ENCODE results near the gene NINJ1. TPM values are rescaled to one million over a fixed set of nuclear protein-coding genes. Genes with fewer than 3 reads are reported as not detected.
A peak's percentile ranks its signal among the peaks of the same experiment; 100 is the strongest.

The NINJ1 gene
- total RNA-seq, 1 experiment from 2014 or later = 26.7 TPM

GRCh38 chr9:93119953-93120845 lies 13.9 kb downstream of the NINJ1 start:
- no TSS peak for BruUV-seq (replicated peaks)
- no peak overlapping the region for H3K27ac ChIP-seq (ENCODE audit: low read length)

GRCh38 chr9:93119703-93119952 lies 14.4 kb downstream of the NINJ1 start:
- Histone ChIP-seq H3K27me3 (ENCODE audit: control insufficient read depth, insufficient read depth, low read length) (no peaks in the 10 kb centered on the region), H3K27ac (ENCODE audit: low read length) (no peak overlapping the region), H3K4me1 (ENCODE audit: control insufficient read depth, insufficient read depth, low read length) (no peaks in the 10 kb centered on the region), H3K9me3 (ENCODE audit: control insufficient read depth, insufficient read depth, low read depth, low read length) (no peaks in the 10 kb centered on the region), H3K36me3 (ENCODE audit: control insufficient read depth, insufficient read depth, low read length) (no peaks in the 10 kb centered on the region), H3K4me3 (ENCODE audit: low read depth in 2 of 2, low read length in 2 of 2) (no peak overlapping the region)
- no TSS peak for BruUV-seq (replicated peaks)
- intact Hi-C loops (cut with micrococcal nuclease; ENCODE audit: unreplicated experiment) = no loop called here
- ChIA-PET CTCF (no interaction called here), POLR2A (interaction anchor here (0.6 kb wide), 1 partner anchor 359 kb away, joined by 6 read pairs; no protein-coding TSS in a partner anchor)
- in situ Hi-C loops (cut with HindIII; ENCODE audit: low pct_unique_long_range_greater_than_20kb, low sequenced_read_pairs) = no loop called here
- ATAC-seq (no peak), DNase-seq (ENCODE audit: low read depth, low spot score) (no peak)
- no peak for TF ChIP-seq TCF7L2 (IDR thresholded peaks at IDR 0.05; ENCODE audit: low read depth, low read length)
- no peak for TF ChIP-seq POLR2AphosphoS5 (IDR thresholded peaks at IDR 0.05; ENCODE audit: low read depth, low read length)
- no peak for TF ChIP-seq SIN3A (IDR thresholded peaks at IDR 0.05; ENCODE audit: borderline replicate concordance, insufficient read depth, low read depth, low read length)
- no peak for TF ChIP-seq CTCF (IDR thresholded peaks at IDR 0.05)
- TF ChIP-seq REST (IDR thresholded peaks at IDR 0.05; ENCODE audit: insufficient read depth in 1 of 2, low read depth in 2 of 2, low read length in 1 of 2) = no peak

More at GRCh38 chr9:93119953-93120845, 13.9 kb downstream of the NINJ1 start:
- ChIA-PET CTCF (no interaction called here), POLR2A (interaction anchor here (0.6 kb wide), 1 partner anchor 358 kb away, joined by 6 read pairs; no protein-coding TSS in a partner anchor)
- DNase-seq (ENCODE audit: low read depth, low spot score) = no peak
- Histone ChIP-seq H3K36me3 (ENCODE audit: control insufficient read depth, insufficient read depth, low read length) (no peaks in the 10 kb centered on the region), H3K27me3 (ENCODE audit: control insufficient read depth, insufficient read depth, low read length) (no peaks in the 10 kb centered on the region), H3K9me3 (ENCODE audit: control insufficient read depth, insufficient read depth, low read depth, low read length) (no peaks in the 10 kb centered on the region), H3K4me3 (ENCODE audit: low read depth in 2 of 2, low read length in 2 of 2) (no peak overlapping the region), H3K4me1 (ENCODE audit: control insufficient read depth, insufficient read depth, low read length) (no peaks in the 10 kb centered on the region)
- intact Hi-C loops (cut with micrococcal nuclease; ENCODE audit: unreplicated experiment) = no loop called here
- in situ Hi-C loops (cut with HindIII; ENCODE audit: low pct_unique_long_range_greater_than_20kb, low sequenced_read_pairs) = no loop called here
- TF ChIP-seq POLR2AphosphoS5 (IDR thresholded peaks at IDR 0.05; ENCODE audit: low read depth, low read length) (no peak), TCF7L2 (IDR thresholded peaks at IDR 0.05; ENCODE audit: low read depth, low read length) (no peak), SIN3A (IDR thresholded peaks at IDR 0.05; ENCODE audit: borderline replicate concordance, insufficient read depth, low read depth, low read length) (no peak), REST (IDR thresholded peaks at IDR 0.05; ENCODE audit: insufficient read depth in 1 of 2, low read depth in 2 of 2, low read length in 1 of 2) (no peak), CTCF (IDR thresholded peaks at IDR 0.05) (no peak)
- ATAC-seq = peak; percentile 64; the same call in 1 of the 2 replicates
